Parietal lobe (tissue), 1 donor: ENCODE data around the gene CCDC86. TPM values are rescaled to one million over a fixed set of nuclear protein-coding genes. Genes with fewer than 3 reads are reported as not detected.

Experiments used
- total RNA-seq: library from RNA; depleted of rRNA; stranded (reverse); fragments of >200 nt; gene quantifications from one replicate; pipeline ENCODE4 v1.2.3, GENCODE V29; 2014

The CCDC86 gene
- 2.8 TPM for total RNA-seq

GRCh38 chr11:60841797-60842667 lies at the start of gene CCDC86:
Gene CCDC86, plus strand, starts transcription at chr11:60842113. Its CDS starts 12 bp downstream, at chr11:60842125.

GRCh38 chr11:60855726-60856633 lies 14.1 kb downstream of the CCDC86 start, which contains the start of gene PTGDR2:
Gene PTGDR2, minus strand, starts transcription at chr11:60855950. Its CDS starts 2,228 bp downstream, at chr11:60853722.

GRCh38 chr11:60866911-60867870 lies 25.3 kb downstream of the CCDC86 start, which contains the start of gene ZP1:
Gene ZP1, plus strand, starts transcription at chr11:60867542. Its CDS starts 20 bp downstream, at chr11:60867562.

Other genes starting within 250 kb of the CCDC86 start
- gene MS4A8, start 142.5 kb upstream of the CCDC86 start, total RNA-seq, result not detected
- not detected for gene MS4A18, start 117.4 kb upstream of the CCDC86 start, total RNA-seq
- gene MS4A15, start 85.2 kb upstream of the CCDC86 start, total RNA-seq, result not detected
- gene MS4A10, start 56.8 kb upstream of the CCDC86 start, total RNA-seq, result not detected
- 1.3 TPM for gene PTGDR2, start 13.8 kb downstream of the CCDC86 start, total RNA-seq
- gene ZP1, start 25.4 kb downstream of the CCDC86 start, total RNA-seq, result not detected
- gene PRPF19, start 64.5 kb downstream of the CCDC86 start, total RNA-seq, result 49.5 TPM
- gene TMEM109, start 72.0 kb downstream of the CCDC86 start, total RNA-seq, result 8.1 TPM
- gene TMEM132A, start 82.3 kb downstream of the CCDC86 start, total RNA-seq, result 139 TPM
- 1.9 TPM for gene SLC15A3, start 110.1 kb downstream of the CCDC86 start, total RNA-seq
- not detected for gene CD6, start 129.6 kb downstream of the CCDC86 start, total RNA-seq